ENCODE measurements around the gene NFKBIA. TPM values are rescaled to one million over a fixed set of nuclear protein-coding genes. Genes with fewer than 3 reads are reported as not detected.

NFKBIA gene
- total and polyA plus RNA-seq, 7 donors = 48.7 to 151 (median 94.0) TPM

- 67 to 77% (median 72%) methylated on average over 4 of the region's 4 CpGs for WGBS, 3 donors
- DNase-seq (peak in 1 of 2 donors; percentile 18), ATAC-seq (no peak)
- TF ChIP-seq, protein P1, sequence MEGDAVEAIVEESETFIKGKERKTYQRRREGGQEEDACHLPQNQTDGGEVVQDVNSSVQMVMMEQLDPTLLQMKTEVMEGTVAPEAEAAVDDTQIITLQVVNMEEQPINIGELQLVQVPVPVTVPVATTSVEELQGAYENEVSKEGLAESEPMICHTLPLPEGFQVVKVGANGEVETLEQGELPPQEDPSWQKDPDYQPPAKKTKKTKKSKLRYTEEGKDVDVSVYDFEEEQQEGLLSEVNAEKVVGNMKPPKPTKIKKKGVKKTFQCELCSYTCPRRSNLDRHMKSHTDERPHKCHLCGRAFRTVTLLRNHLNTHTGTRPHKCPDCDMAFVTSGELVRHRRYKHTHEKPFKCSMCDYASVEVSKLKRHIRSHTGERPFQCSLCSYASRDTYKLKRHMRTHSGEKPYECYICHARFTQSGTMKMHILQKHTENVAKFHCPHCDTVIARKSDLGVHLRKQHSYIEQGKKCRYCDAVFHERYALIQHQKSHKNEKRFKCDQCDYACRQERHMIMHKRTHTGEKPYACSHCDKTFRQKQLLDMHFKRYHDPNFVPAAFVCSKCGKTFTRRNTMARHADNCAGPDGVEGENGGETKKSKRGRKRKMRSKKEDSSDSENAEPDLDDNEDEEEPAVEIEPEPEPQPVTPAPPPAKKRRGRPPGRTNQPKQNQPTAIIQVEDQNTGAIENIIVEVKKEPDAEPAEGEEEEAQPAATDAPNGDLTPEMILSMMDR (IDR thresholded peaks at IDR 0.05) = no peak
- H3K4me1 ChIP-seq = no peaks in the 10 kb centered on the region
- H3K27ac ChIP-seq = no peak overlapping the region
- H3K36me3 ChIP-seq (ENCODE audit: insufficient read depth in 1 of 2, low read depth in 1 of 2) = no peaks in the 10 kb centered on the region
- no peaks in the 10 kb centered on the region for H3K27me3 ChIP-seq (ENCODE audit: insufficient read depth in 3 of 3, low read length in 2 of 3)
- intact Hi-C loops (cut with DNase I) = no loop called here
- H3K9me3 ChIP-seq = no peaks in the 10 kb centered on the region
- H3K4me3 ChIP-seq = no peak overlapping the region
These were observed 52.7 kb downstream of the NFKBIA start for GRCh38 chr14:35351897-35352273.

Other genes starting within 250 kb of the NFKBIA start
- 100 to 1,000 TPM; 176 to 276 (median 262) TPM for gene PSMA6, start 112.4 kb downstream of the NFKBIA start, total RNA-seq
- gene PSMA6, start 112.4 kb downstream of the NFKBIA start, polyA plus RNA-seq = 100 to 1,000 TPM; 328 to 653 (median 448) TPM
- gene INSM2, start 129.4 kb upstream of the NFKBIA start, total RNA-seq = not detected
- gene INSM2, start 129.4 kb upstream of the NFKBIA start, polyA plus RNA-seq = not detected